ENCODE results near the gene VARS1. TPM values are rescaled to one million over a fixed set of nuclear protein-coding genes. Genes with fewer than 3 reads are reported as not detected.

The VARS1 gene
- total RNA-seq, 1 donor from 2014 or later, result 73.4 TPM

GRCh38 chr6:31831350-31832215 lies 36.0 kb upstream of the VARS1 start:
- H3K27ac Mint-ChIP-seq (ENCODE audit: unreplicated experiment), result no peak overlapping the region
- H3K9me3 Mint-ChIP-seq (ENCODE audit: unreplicated experiment), result no peaks in the 10 kb centered on the region
- peak overlapping the region; percentile 88 for H3K4me3 Mint-ChIP-seq (ENCODE audit: unreplicated experiment)
- H3K36me3 Mint-ChIP-seq (ENCODE audit: unreplicated experiment), result peaks cover 9% of the 10 kb centered on the region
- DNase-seq (ENCODE audit: extremely low spot score, unreplicated experiment), result no peak
- peaks cover 35% of the 10 kb centered on the region for H3K4me1 Mint-ChIP-seq (ENCODE audit: unreplicated experiment)
- no peaks in the 10 kb centered on the region for H3K27me3 Mint-ChIP-seq (ENCODE audit: unreplicated experiment)
- no peak for TF ChIP-seq CTCF (IDR thresholded peaks at IDR 0.05)

- peak overlapping the region; percentile 89 for H3K27ac Mint-ChIP-seq (ENCODE audit: unreplicated experiment)
Measured at GRCh38 chr6:31830886-31831335, 35.4 kb upstream of the VARS1 start.

GRCh38 chr6:31829633-31830283 lies 34.2 kb upstream of the VARS1 start:
- Mint-ChIP-seq H3K4me3 (ENCODE audit: unreplicated experiment) (peak overlapping the region; percentile 88), H3K27me3 (ENCODE audit: unreplicated experiment) (no peaks in the 10 kb centered on the region), H3K9me3 (ENCODE audit: unreplicated experiment) (no peaks in the 10 kb centered on the region), H3K36me3 (ENCODE audit: unreplicated experiment) (no peaks in the 10 kb centered on the region), H3K27ac (ENCODE audit: unreplicated experiment) (peak overlapping the region; percentile 89), H3K4me1 (ENCODE audit: unreplicated experiment) (peaks cover 33% of the 10 kb centered on the region)
- DNase-seq (ENCODE audit: extremely low spot score, unreplicated experiment), result no peak
- TF ChIP-seq CTCF (IDR thresholded peaks at IDR 0.05), result peak; percentile 61

More at GRCh38 chr6:31830886-31831335, 35.4 kb upstream of the VARS1 start:
- H3K4me3 Mint-ChIP-seq (ENCODE audit: unreplicated experiment), result peak overlapping the region; percentile 88
- DNase-seq (ENCODE audit: extremely low spot score, unreplicated experiment), result no peak
- no peak for TF ChIP-seq CTCF (IDR thresholded peaks at IDR 0.05)
- H3K4me1 Mint-ChIP-seq (ENCODE audit: unreplicated experiment), result peaks cover 33% of the 10 kb centered on the region
- no peaks in the 10 kb centered on the region for H3K9me3 Mint-ChIP-seq (ENCODE audit: unreplicated experiment)
- H3K27me3 Mint-ChIP-seq (ENCODE audit: unreplicated experiment), result no peaks in the 10 kb centered on the region
- peaks cover 2% of the 10 kb centered on the region for H3K36me3 Mint-ChIP-seq (ENCODE audit: unreplicated experiment)

- H3K27ac Mint-ChIP-seq (ENCODE audit: unreplicated experiment), result peak within 1 kb of the TSS; percentile 99
- H3K4me1 Mint-ChIP-seq (ENCODE audit: unreplicated experiment), result peaks cover 37% of the 10 kb centered on the region
- no peaks in the 10 kb centered on the region for H3K9me3 Mint-ChIP-seq (ENCODE audit: unreplicated experiment)
- H3K36me3 Mint-ChIP-seq (ENCODE audit: unreplicated experiment), result no peaks in the 10 kb centered on the region
- DNase-seq (ENCODE audit: extremely low spot score, unreplicated experiment), result peak; percentile 100
- H3K4me3 Mint-ChIP-seq (ENCODE audit: unreplicated experiment), result peak within 1 kb of the TSS; percentile 87
- TF ChIP-seq CTCF (IDR thresholded peaks at IDR 0.05), result no peak
- H3K27me3 Mint-ChIP-seq (ENCODE audit: unreplicated experiment), result no peaks in the 10 kb centered on the region
Measured at GRCh38 chr6:31827286-31828079, 31.9 kb upstream of the VARS1 start, which contains the start of gene HSPA1B. Gene HSPA1B, plus strand, starts transcription at chr6:31827738. Its CDS starts 213 bp downstream, at chr6:31827951.
